ENCODE data around the gene POLA2.

GRCh38 chr11:65242389-65242788 lies 19.4 kb upstream of the POLA2 start:
- TF ChIP-seq, protein P1, sequence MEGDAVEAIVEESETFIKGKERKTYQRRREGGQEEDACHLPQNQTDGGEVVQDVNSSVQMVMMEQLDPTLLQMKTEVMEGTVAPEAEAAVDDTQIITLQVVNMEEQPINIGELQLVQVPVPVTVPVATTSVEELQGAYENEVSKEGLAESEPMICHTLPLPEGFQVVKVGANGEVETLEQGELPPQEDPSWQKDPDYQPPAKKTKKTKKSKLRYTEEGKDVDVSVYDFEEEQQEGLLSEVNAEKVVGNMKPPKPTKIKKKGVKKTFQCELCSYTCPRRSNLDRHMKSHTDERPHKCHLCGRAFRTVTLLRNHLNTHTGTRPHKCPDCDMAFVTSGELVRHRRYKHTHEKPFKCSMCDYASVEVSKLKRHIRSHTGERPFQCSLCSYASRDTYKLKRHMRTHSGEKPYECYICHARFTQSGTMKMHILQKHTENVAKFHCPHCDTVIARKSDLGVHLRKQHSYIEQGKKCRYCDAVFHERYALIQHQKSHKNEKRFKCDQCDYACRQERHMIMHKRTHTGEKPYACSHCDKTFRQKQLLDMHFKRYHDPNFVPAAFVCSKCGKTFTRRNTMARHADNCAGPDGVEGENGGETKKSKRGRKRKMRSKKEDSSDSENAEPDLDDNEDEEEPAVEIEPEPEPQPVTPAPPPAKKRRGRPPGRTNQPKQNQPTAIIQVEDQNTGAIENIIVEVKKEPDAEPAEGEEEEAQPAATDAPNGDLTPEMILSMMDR (IDR thresholded peaks at IDR 0.05): no peak
- TF ChIP-seq POLR2A (IDR thresholded peaks at IDR 0.05): no peak

Measured in testis (tissue), 2 donors.